ENCODE results near the gene TSKU.

DNA sequence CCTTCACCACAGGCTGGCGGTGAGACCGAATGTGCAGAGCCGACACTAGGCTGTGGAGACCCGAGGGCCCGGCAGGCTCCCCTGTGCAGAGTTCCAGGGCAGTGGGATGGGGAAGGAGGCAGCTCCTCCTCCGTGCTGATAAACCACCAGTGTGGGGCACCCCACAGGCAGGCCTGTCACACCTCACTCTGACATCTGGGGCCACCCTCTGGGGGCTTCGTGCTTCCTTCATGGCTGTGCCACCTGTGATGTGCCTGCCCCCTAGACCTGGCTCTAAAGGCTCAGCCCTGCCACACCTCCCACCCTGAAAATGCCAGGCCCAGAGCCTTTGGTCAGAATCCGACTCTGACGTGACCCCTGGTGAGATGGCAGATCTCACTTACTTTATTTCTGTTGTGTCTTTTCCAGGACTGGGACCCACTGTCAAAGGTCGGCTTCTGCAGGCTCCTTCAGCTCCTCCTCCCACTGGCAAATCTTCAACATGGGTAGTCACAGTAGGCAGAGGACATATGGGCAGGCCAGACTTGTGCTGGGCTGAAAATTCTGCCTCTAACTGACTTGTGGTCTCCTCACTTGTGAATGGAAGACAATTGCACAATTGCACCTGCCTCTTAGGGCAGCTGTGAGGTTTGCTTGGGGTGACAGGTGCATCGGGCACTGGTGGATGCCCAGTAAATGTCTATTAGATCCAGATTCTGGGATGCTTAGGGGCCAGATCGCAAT lies 46.2 kb upstream of the TSKU start:
- TF ChIP-seq, protein P1, sequence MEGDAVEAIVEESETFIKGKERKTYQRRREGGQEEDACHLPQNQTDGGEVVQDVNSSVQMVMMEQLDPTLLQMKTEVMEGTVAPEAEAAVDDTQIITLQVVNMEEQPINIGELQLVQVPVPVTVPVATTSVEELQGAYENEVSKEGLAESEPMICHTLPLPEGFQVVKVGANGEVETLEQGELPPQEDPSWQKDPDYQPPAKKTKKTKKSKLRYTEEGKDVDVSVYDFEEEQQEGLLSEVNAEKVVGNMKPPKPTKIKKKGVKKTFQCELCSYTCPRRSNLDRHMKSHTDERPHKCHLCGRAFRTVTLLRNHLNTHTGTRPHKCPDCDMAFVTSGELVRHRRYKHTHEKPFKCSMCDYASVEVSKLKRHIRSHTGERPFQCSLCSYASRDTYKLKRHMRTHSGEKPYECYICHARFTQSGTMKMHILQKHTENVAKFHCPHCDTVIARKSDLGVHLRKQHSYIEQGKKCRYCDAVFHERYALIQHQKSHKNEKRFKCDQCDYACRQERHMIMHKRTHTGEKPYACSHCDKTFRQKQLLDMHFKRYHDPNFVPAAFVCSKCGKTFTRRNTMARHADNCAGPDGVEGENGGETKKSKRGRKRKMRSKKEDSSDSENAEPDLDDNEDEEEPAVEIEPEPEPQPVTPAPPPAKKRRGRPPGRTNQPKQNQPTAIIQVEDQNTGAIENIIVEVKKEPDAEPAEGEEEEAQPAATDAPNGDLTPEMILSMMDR (IDR thresholded peaks at IDR 0.05) = no peak
- no peak for TF ChIP-seq EZH2 (IDR thresholded peaks at IDR 0.05)
